PFSK-1 (cell line): ENCODE data around the gene PRSS27.

Source experiments
- FOXP2 ChIP-seq: optimal IDR thresholded peaks from 2 replicates; pipeline ENCODE3; 2011; ENCODE audit warnings: borderline replicate concordance, control low read depth, inconsistent platforms; ENCODE audit not compliant: insufficient read depth; ENCODE audit errors: extremely low read length, extremely low read depth
- POLR2AphosphoS5 ChIP-seq: IDR thresholded peaks from 2 replicates; pipeline ENCODE4 v1.6.1; 2012; ENCODE audit warnings: low read depth, mild to moderate bottlenecking, control low read depth, low read length, moderate library complexity
- REST ChIP-seq, 2 experiments: IDR thresholded peaks; 2 replicates each; pipeline versions ENCODE4 v1.6.1 to v1.8.0; 2011 to 2012; ENCODE audit warnings: low read depth in 2 of 2, low read length in 2 of 2, control low read depth in 1 of 2, inconsistent platforms in 1 of 2, mild to moderate bottlenecking in 1 of 2, moderate library complexity in 1 of 2; ENCODE audit not compliant: insufficient read depth in 1 of 2
- SIN3A ChIP-seq: IDR thresholded peaks from 2 replicates; pipeline ENCODE4 v1.6.1; 2012; ENCODE audit warnings: mild to moderate bottlenecking, low read length, moderate library complexity, borderline replicate concordance; ENCODE audit not compliant: insufficient read depth
- TAF1 ChIP-seq: IDR thresholded peaks from 2 replicates; pipeline ENCODE4 v1.6.1; 2012; ENCODE audit warnings: low read length, control low read depth, borderline replicate concordance; ENCODE audit not compliant: insufficient read depth

Gene PRSS27

GRCh38 chr16:2702438-2702825, 17.6 kb downstream of the PRSS27 start:
- TF ChIP-seq TAF1 (no peak), FOXP2 (no peak), REST (IDR thresholded peaks at IDR 0.05; ENCODE audit: insufficient read depth in 1 of 2, low read depth in 2 of 2, low read length in 2 of 2) (no peak), SIN3A (no peak), POLR2AphosphoS5 (no peak)

- TF ChIP-seq POLR2AphosphoS5: no peak
- TF ChIP-seq SIN3A: no peak
- TF ChIP-seq TAF1: no peak
- no peak for TF ChIP-seq REST (IDR thresholded peaks at IDR 0.05; ENCODE audit: insufficient read depth in 1 of 2, low read depth in 2 of 2, low read length in 2 of 2)
- no peak for TF ChIP-seq FOXP2
Measured at GRCh38 chr16:2701713-2702437, 18.1 kb downstream of the PRSS27 start.

GRCh38 chr16:2701272-2701671, 18.8 kb downstream of the PRSS27 start:
- TF ChIP-seq TAF1: no peak
- no peak for TF ChIP-seq POLR2AphosphoS5
- no peak for TF ChIP-seq SIN3A
- TF ChIP-seq REST (IDR thresholded peaks at IDR 0.05; ENCODE audit: insufficient read depth in 1 of 2, low read depth in 2 of 2, low read length in 2 of 2): no peak
- TF ChIP-seq FOXP2: no peak

- no peak for TF ChIP-seq FOXP2
- TF ChIP-seq POLR2AphosphoS5: no peak
- no peak for TF ChIP-seq TAF1
- TF ChIP-seq REST (IDR thresholded peaks at IDR 0.05; ENCODE audit: insufficient read depth in 1 of 2, low read depth in 2 of 2, low read length in 2 of 2): no peak
- TF ChIP-seq SIN3A: no peak
Measured at GRCh38 chr16:2700786-2701185, 19.2 kb downstream of the PRSS27 start.

GRCh38 chr16:2699791-2700600, 20.0 kb downstream of the PRSS27 start:
- no peak for TF ChIP-seq REST (IDR thresholded peaks at IDR 0.05; ENCODE audit: insufficient read depth in 1 of 2, low read depth in 2 of 2, low read length in 2 of 2)
- TF ChIP-seq FOXP2: no peak
- TF ChIP-seq TAF1: no peak
- TF ChIP-seq SIN3A: no peak
- TF ChIP-seq POLR2AphosphoS5: no peak
